ENCODE data around the gene THADA. TPM values are rescaled to one million over a fixed set of nuclear protein-coding genes. Genes with fewer than 3 reads are reported as not detected.
"Not testable (repeated sequence)": the region's sequence is repeated elsewhere in the genome, so short reads cannot be mapped to it uniquely, and the experiment has no call there.

The THADA gene
- total RNA-seq, 1 donor from 2014 or later = 33.8 TPM

GRCh38 chr2:43397411-43397810 lies 198.4 kb downstream of the THADA start:
- H3K9me3 Mint-ChIP-seq = no peaks in the 10 kb centered on the region
- DNase-seq (ENCODE audit: low read depth, low spot score) = no peak
- no peak overlapping the region for H3K4me3 Mint-ChIP-seq
- no peak overlapping the region for H3K27ac Mint-ChIP-seq (ENCODE audit: unreplicated experiment)
- TF ChIP-seq, protein P1, sequence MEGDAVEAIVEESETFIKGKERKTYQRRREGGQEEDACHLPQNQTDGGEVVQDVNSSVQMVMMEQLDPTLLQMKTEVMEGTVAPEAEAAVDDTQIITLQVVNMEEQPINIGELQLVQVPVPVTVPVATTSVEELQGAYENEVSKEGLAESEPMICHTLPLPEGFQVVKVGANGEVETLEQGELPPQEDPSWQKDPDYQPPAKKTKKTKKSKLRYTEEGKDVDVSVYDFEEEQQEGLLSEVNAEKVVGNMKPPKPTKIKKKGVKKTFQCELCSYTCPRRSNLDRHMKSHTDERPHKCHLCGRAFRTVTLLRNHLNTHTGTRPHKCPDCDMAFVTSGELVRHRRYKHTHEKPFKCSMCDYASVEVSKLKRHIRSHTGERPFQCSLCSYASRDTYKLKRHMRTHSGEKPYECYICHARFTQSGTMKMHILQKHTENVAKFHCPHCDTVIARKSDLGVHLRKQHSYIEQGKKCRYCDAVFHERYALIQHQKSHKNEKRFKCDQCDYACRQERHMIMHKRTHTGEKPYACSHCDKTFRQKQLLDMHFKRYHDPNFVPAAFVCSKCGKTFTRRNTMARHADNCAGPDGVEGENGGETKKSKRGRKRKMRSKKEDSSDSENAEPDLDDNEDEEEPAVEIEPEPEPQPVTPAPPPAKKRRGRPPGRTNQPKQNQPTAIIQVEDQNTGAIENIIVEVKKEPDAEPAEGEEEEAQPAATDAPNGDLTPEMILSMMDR (conservative IDR thresholded peaks at IDR 0.05) = no peak
- no peaks in the 10 kb centered on the region for H3K4me1 Mint-ChIP-seq
- H3K27me3 Mint-ChIP-seq (ENCODE audit: low read depth) = no peaks in the 10 kb centered on the region
- H3K36me3 Mint-ChIP-seq (ENCODE audit: low read depth) = peaks cover 12% of the 10 kb centered on the region

- not testable (repeated sequence) for H3K4me3 Mint-ChIP-seq; H3K27me3 Mint-ChIP-seq (ENCODE audit: low read depth); H3K27ac Mint-ChIP-seq (ENCODE audit: unreplicated experiment); DNase-seq (ENCODE audit: low read depth, low spot score); H3K9me3 Mint-ChIP-seq; H3K4me1 Mint-ChIP-seq
- peaks cover 12% of the 10 kb centered on the region for H3K36me3 Mint-ChIP-seq (ENCODE audit: low read depth)
These were observed 199.5 kb downstream of the THADA start for GRCh38 chr2:43396344-43396743.

DNA sequence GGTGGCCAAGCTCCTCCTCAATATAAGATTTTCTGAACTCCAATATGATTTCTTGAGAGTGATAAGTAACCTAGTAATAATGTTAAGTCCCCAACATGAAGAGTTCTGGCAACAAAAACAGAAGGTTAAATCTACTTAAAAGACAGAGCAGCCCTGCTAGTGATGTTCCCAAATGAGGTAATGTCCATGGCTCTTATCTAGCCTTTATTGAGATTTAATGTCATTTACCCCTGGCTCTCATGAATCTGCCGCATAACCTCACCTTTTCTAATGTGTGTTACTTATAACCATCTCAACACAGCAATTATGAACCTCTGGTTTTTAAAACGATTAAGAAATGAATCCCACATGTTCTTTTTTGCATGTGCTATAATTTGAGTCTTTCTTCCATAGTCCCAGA lies 201.9 kb downstream of the THADA start:
- Mint-ChIP-seq H3K36me3 (ENCODE audit: low read depth) (peaks cover 12% of the 10 kb centered on the region), H3K27me3 (ENCODE audit: low read depth) (no peaks in the 10 kb centered on the region), H3K4me1 (no peaks in the 10 kb centered on the region), H3K4me3 (no peak overlapping the region), H3K27ac (ENCODE audit: unreplicated experiment) (no peak overlapping the region), H3K9me3 (no peaks in the 10 kb centered on the region)
- DNase-seq (ENCODE audit: low read depth, low spot score) = no peak
- TF ChIP-seq, protein P1 (conservative IDR thresholded peaks at IDR 0.05) = no peak

- H3K27me3 Mint-ChIP-seq (ENCODE audit: low read depth) = no peaks in the 10 kb centered on the region
- no peak overlapping the region for H3K27ac Mint-ChIP-seq (ENCODE audit: unreplicated experiment)
- TF ChIP-seq, protein P1 (conservative IDR thresholded peaks at IDR 0.05) = no peak
- DNase-seq (ENCODE audit: low read depth, low spot score) = no peak
- H3K4me1 Mint-ChIP-seq = no peaks in the 10 kb centered on the region
- H3K36me3 Mint-ChIP-seq (ENCODE audit: low read depth) = peaks cover 4% of the 10 kb centered on the region
- no peaks in the 10 kb centered on the region for H3K9me3 Mint-ChIP-seq
- no peak overlapping the region for H3K4me3 Mint-ChIP-seq
These were observed 204.0 kb downstream of the THADA start for GRCh38 chr2:43391878-43392215.

DNA sequence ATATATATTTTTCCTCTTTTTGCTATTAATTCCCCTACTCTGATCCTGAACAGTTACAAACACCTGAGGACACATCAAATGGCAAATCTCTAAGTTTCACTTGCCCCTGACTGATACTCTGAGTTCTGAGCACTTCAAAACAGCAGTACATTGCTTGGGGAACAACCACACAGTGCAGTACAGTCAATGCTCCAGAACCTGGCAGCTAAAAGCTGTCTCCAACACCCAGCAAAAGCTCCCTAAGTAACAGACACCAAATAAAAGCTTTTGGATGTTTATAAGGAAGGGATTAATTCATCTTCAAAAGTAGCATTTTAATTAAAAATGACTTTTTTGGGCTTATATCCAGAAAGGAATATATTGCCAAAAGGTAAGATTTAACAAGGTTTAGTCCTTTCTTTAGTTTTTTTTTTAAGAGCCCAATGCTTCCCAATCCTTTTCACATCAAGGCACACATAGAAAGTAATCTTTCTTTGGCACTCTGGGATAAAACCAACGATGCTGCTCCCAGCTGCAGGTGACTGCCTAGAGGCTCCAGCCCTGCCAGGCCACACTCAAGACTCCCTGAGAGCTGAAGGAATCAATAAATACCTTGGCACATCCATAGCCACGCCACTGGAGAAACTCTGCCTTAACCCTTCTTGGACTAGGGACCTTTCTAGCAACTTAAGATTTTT lies 204.5 kb downstream of the THADA start:
- H3K4me1 Mint-ChIP-seq = no peaks in the 10 kb centered on the region
- DNase-seq (ENCODE audit: low read depth, low spot score) = no peak
- no peak overlapping the region for H3K27ac Mint-ChIP-seq (ENCODE audit: unreplicated experiment)
- TF ChIP-seq, protein P1 (conservative IDR thresholded peaks at IDR 0.05) = no peak
- H3K9me3 Mint-ChIP-seq = no peaks in the 10 kb centered on the region
- H3K36me3 Mint-ChIP-seq (ENCODE audit: low read depth) = peaks cover 4% of the 10 kb centered on the region
- H3K27me3 Mint-ChIP-seq (ENCODE audit: low read depth) = no peaks in the 10 kb centered on the region
- H3K4me3 Mint-ChIP-seq = no peak overlapping the region

DNA sequence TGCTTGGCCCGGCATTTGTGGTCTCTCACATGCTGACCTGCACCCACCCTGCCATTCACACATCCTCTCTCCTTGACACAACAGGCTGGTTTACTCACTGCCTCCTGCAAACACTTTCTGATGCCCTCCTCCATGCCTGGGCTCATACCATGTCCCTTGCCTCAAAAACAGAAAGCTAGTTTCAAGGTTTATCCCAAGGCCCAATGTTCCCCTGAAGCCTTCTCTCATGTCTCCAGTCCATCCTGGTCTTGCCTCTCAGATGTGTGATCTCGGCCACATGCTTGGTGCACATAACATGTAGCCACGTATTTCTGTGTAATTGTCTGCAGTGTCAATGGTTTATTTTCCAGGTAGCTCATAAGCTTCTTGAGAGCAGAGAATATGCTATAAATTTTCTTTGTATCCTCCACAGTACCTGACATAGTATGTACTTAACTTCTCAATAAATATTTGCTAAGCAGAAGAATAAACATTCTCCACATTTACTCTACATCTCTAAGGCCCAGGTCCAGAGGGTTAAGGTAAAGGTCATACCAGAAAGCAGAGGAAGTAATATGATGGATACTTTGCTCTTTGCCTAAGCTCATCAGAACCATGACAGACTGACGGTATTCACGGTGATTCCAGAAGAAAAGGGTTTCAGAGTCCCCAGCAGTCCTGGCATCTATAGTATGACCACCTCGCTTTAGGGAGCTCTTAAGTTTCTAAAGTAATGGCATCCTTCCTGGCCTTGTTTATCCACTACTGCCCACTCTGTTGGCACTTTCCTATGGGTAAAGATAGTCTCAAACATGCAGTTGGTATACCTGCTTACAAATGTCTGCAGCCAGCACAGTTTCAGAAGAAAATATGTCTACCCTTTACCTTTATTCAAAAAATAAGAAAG lies 206.0 kb downstream of the THADA start:
- Mint-ChIP-seq H3K4me3 (no peak overlapping the region), H3K27ac (ENCODE audit: unreplicated experiment) (peak overlapping the region; percentile 16), H3K27me3 (ENCODE audit: low read depth) (no peaks in the 10 kb centered on the region), H3K4me1 (no peaks in the 10 kb centered on the region), H3K36me3 (ENCODE audit: low read depth) (peaks cover 4% of the 10 kb centered on the region), H3K9me3 (no peaks in the 10 kb centered on the region)
- DNase-seq (ENCODE audit: low read depth, low spot score) = no peak
- TF ChIP-seq, protein P1 (conservative IDR thresholded peaks at IDR 0.05) = no peak
